AG10803 (cell line): Measurements from ENCODE around the gene ASS1.

Experiments
- DNase-seq: peaks from one replicate; pipeline ENCODE4 v3.0.0; 2010; ENCODE audit warnings: low read depth
- H3K4me3 ChIP-seq: 2 replicates; pipeline ENCODE4 v1.5.1; 2011; ENCODE audit warnings: mild to moderate bottlenecking, low read length, control low read depth
- CTCF ChIP-seq: conservative IDR thresholded peaks from 2 replicates; pipeline ENCODE4 v1.5.1; 2011; ENCODE audit warnings: mild to moderate bottlenecking, low read length, control low read depth, inconsistent platforms

The ASS1 gene

GRCh38 chr9:130532426-130533080 lies 87.8 kb downstream of the ASS1 start:
- DNase-seq: no peak
- no peak for TF ChIP-seq CTCF
- no peak overlapping the region for H3K4me3 ChIP-seq

GRCh38 chr9:130535818-130536521 lies 91.2 kb downstream of the ASS1 start:
- TF ChIP-seq CTCF: no peak
- DNase-seq: peak; percentile 39
- peak overlapping the region; percentile 37 for H3K4me3 ChIP-seq

GRCh38 chr9:130536701-130537107 lies 91.9 kb downstream of the ASS1 start:
- DNase-seq: no peak
- no peak for TF ChIP-seq CTCF
- no peak overlapping the region for H3K4me3 ChIP-seq

GRCh38 chr9:130537346-130538050 lies 92.7 kb downstream of the ASS1 start:
- DNase-seq: peak; percentile 14

GRCh38 chr9:130539420-130540223 lies 94.9 kb downstream of the ASS1 start:
- peak; percentile 40 for DNase-seq
- TF ChIP-seq CTCF: no peak

More at GRCh38 chr9:130537346-130538050, 92.7 kb downstream of the ASS1 start:
- TF ChIP-seq CTCF: no peak
- H3K4me3 ChIP-seq: no peak overlapping the region

GRCh38 chr9:130541533-130541932 lies 96.8 kb downstream of the ASS1 start:
- no peak for TF ChIP-seq CTCF

More at GRCh38 chr9:130539420-130540223, 94.9 kb downstream of the ASS1 start:
- H3K4me3 ChIP-seq: no peak overlapping the region

More at GRCh38 chr9:130541533-130541932, 96.8 kb downstream of the ASS1 start:
- DNase-seq: no peak
- no peak overlapping the region for H3K4me3 ChIP-seq
